MCF 10A (cell line): ENCODE data around the gene SLC6A17. TPM values are rescaled to one million over a fixed set of nuclear protein-coding genes. Genes with fewer than 3 reads are reported as not detected.
A peak's percentile ranks its signal among the peaks of the same experiment; 100 is the strongest.

Experiments
- Bru-seq: library from RNA; stranded (reverse); fragments of 400-500 nt; gene quantifications from one replicate; lab custom pipeline; 2021; lab: Mats Ljungman, UMichigan
- BruChase-seq, 2 experiments: library from RNA; stranded (reverse); fragments of 400-500 nt; gene quantifications; one replicate each; lab custom pipeline; 2021; lab: Mats Ljungman, UMichigan
- BruUV-seq: library from RNA; stranded (reverse); fragments of 400-500 nt; replicated peaks from 2 replicates; lab custom pipeline; 2021; lab: Mats Ljungman, UMichigan
- CTCF ChIA-PET: fragments of 300-600 bp; sonication (Branson Sonifier 250); formaldehyde crosslinking; extraction: SDS; loops from one replicate; lab custom pipeline; 2021; ENCODE audit warnings: antibody characterized with exemption, inconsistent platforms; lab: Yijun Ruan, JAX
- POLR2A ChIA-PET: fragments of 300-600, 350-650 bp; sonication (Branson Sonifier 250); formaldehyde crosslinking; extraction: SDS; loops from one replicate; lab custom pipeline; 2020; ENCODE audit warnings: antibody characterized with exemption, inconsistent platforms; lab: Yijun Ruan, JAX
- DNase-seq: peaks from one replicate; pipeline ENCODE4 v3.0.0-alpha.2; 2018; ENCODE audit not compliant: unreplicated experiment
- H3K27ac Mint-ChIP-seq: one replicate; pipeline ENCODE4 v1.8.0; 2022; ENCODE audit warnings: mild to moderate bottlenecking, low read depth, mixed read lengths; ENCODE audit not compliant: unreplicated experiment
- H3K27me3 Mint-ChIP-seq: one replicate; pipeline ENCODE4 v1.8.0; 2022; ENCODE audit warnings: mixed read lengths; ENCODE audit not compliant: insufficient read depth, unreplicated experiment
- H3K36me3 Mint-ChIP-seq: one replicate; pipeline ENCODE4 v1.8.0; 2022; ENCODE audit warnings: mild to moderate bottlenecking, moderate library complexity, mixed read lengths; ENCODE audit not compliant: insufficient read depth, unreplicated experiment
- H3K4me1 Mint-ChIP-seq: one replicate; pipeline ENCODE4 v1.8.0; 2022; ENCODE audit warnings: mixed read lengths; ENCODE audit not compliant: insufficient read depth, unreplicated experiment
- H3K4me3 Mint-ChIP-seq: one replicate; pipeline ENCODE4 v1.8.0; 2022; ENCODE audit warnings: mild to moderate bottlenecking, moderate library complexity, mixed read lengths; ENCODE audit not compliant: unreplicated experiment
- H3K9me3 Mint-ChIP-seq: one replicate; pipeline ENCODE4 v1.8.0; 2022; ENCODE audit warnings: mixed read lengths; ENCODE audit not compliant: unreplicated experiment
- CTCF ChIP-seq: fragments of 200-600 bp; IDR thresholded peaks from one replicate; pipeline ENCODE4 v1.8.0; 2022; ENCODE audit warnings: antibody characterized with exemption, mild to moderate bottlenecking; ENCODE audit not compliant: unreplicated experiment
- intact Hi-C: fragments of 100-400 bp; cut with micrococcal nuclease; formaldehyde crosslinking; loops from 2 replicates; pipeline ENCODE4 v1.14.1; 2022
- long read RNA-seq: library from polyadenylated mRNA; stranded (forward); transcript quantifications from one replicate; pipeline ENCODE4 v2.0.0, GENCODE V29; 2022
- total RNA-seq: library from RNA; stranded (reverse); gene quantifications from 2 replicates; pipeline ENCODE4 v1.2.3, GENCODE V29; 2022

SLC6A17 gene
- total RNA-seq: 0.20 TPM in 1 of 2 replicates, not detected in the other
- percentile 2 among the genes with signal in this experiment for Bru-seq, nascent RNA
- BruChase-seq, experiment 1, labeled RNA remaining after a 6-hour chase: percentile 7 among the genes with signal in this experiment
- percentile 7 among the genes with signal in this experiment for BruChase-seq, experiment 2, labeled RNA remaining after a 2-hour chase
- long read RNA-seq, partial matches to known transcripts: 0 of 1 reads
- long read RNA-seq, other reads (novel, unspliced or antisense): 1 of 1 reads

DNA sequence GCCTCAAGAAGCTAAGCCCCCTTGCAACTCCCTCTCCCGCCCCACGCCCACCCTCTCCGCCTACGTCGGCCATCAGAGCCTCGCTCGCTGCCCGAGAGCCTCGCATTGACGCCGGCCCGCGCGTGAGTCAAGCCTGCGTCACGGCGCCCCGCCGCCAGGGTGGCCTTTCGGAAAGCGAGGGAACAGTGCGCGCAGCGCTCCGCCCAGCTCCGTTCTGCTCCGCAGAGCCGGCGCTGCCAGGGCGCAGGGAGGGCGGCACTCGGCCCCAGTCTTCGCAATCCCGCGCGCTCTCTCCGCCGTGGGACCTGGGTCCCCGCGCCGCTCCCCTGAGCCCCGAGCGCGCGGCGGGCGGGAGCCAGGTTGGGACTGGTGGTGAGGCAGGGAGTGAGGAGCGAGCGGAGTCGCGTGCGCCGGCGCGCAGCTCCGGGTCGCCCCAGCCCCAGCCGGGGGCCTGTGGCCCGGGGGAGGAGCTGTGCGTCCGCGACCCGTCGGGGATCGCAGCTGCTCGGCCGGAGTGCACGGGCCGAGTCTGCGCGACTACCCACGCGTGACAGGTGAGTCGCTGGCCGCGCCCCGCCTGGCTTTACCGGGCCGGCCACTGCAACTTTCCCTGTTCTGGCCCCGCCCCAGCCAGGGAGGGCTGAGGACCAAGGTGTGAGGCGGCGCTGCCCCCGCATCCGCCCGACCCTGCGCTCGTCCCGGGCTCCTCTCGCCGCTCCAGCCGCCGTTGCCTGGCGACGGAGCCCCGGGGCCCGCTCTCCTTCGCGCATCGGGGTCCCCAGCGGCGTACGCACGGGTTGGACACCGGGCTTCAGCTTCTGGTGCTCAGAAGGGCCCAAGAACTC lies at the start of gene SLC6A17:
Gene SLC6A17, plus strand, starts transcription at position 165 of the 845 bp plus-strand sequence. CDS start 16,436 bp downstream, outside the sequence.
- ChIA-PET CTCF (no interaction called here), POLR2A (no interaction called here)
- no peak within 1 kb of the TSS for H3K27ac Mint-ChIP-seq
- no peak within 1 kb of the TSS for H3K4me3 Mint-ChIP-seq
- no TSS peak for BruUV-seq
- DNase-seq: peak; percentile 26
- H3K27me3 Mint-ChIP-seq: peaks cover 32% of the 10 kb centered on the region
- no peaks in the 10 kb centered on the region for H3K36me3 Mint-ChIP-seq
- no peak for TF ChIP-seq CTCF
- H3K4me1 Mint-ChIP-seq: no peaks in the 10 kb centered on the region
- no peaks in the 10 kb centered on the region for H3K9me3 Mint-ChIP-seq
- intact Hi-C loops: no loop called here

DNA sequence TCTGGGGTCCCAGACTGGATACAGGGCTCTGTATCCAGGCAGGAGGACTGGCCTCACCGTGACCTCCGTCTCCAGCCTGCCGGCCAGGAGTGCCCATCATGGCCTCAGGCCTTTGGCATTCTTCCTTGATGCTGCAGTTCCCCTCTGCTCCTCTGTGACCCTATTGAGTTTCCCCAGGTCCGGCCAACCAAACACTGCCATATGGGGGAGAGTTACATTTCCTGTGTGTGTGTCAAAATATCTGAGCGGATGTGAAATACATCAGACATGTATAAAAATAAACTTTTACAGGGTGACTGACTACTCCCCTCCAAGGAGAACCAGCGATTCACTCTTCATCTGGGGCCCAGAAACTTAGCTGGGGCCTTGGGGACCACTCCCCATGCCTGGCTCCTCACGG lies 48.2 kb upstream of the SLC6A17 start:
- no TSS peak for BruUV-seq
- POLR2A ChIA-PET: interaction anchor here (1.0 kb wide), 1 partner anchor 8 kb away, joined by 3 read pairs; no protein-coding TSS in a partner anchor
- H3K27me3 Mint-ChIP-seq: peaks cover 11% of the 10 kb centered on the region

GRCh38 chr1:110106013-110106941 lies 44.0 kb upstream of the SLC6A17 start:
- TF ChIP-seq CTCF: peak; percentile 93
- intact Hi-C loops: loop anchor here (1.0 kb wide), 3 partner anchors 18 to 77 kb away; no protein-coding TSS in a partner anchor
- no peak overlapping the region for H3K4me3 Mint-ChIP-seq
- no peak overlapping the region for H3K27ac Mint-ChIP-seq
- ChIA-PET CTCF (interaction anchor here (0.5 to 11.1 kb wide), 41 partner anchors 8 to 686 kb away, joined by 3 to 183 read pairs (median 5); partner anchors contain the start of genes AHCYL1 and STRIP1), POLR2A (interaction anchor here (1.0 to 1.6 kb wide), 3 partner anchors 10 to 72 kb away, joined by 3 to 5 read pairs (median 4); partner anchors contain the start of gene STRIP1)
- peak; percentile 63 for DNase-seq
- peaks cover 6% of the 10 kb centered on the region for H3K36me3 Mint-ChIP-seq
- H3K9me3 Mint-ChIP-seq: no peaks in the 10 kb centered on the region
- no peaks in the 10 kb centered on the region for H3K4me1 Mint-ChIP-seq
- peaks cover 35% of the 10 kb centered on the region for H3K27me3 Mint-ChIP-seq
- BruUV-seq: no TSS peak

More for the DNA sequence above, 48.2 kb upstream of the SLC6A17 start:
- Mint-ChIP-seq H3K36me3 (no peaks in the 10 kb centered on the region), H3K4me1 (no peaks in the 10 kb centered on the region), H3K4me3 (no peak overlapping the region), H3K9me3 (no peaks in the 10 kb centered on the region), H3K27ac (no peak overlapping the region)
- CTCF ChIA-PET: interaction anchor here (0.6 to 11.1 kb wide), 9 partner anchors 12 to 689 kb away, joined by 3 to 183 read pairs (median 4); no protein-coding TSS in a partner anchor
- DNase-seq: no peak
- no peak for TF ChIP-seq CTCF
- intact Hi-C loops: no loop called here
